ENCODE measurements around the gene EFCAB14.

EFCAB14 gene

DNA sequence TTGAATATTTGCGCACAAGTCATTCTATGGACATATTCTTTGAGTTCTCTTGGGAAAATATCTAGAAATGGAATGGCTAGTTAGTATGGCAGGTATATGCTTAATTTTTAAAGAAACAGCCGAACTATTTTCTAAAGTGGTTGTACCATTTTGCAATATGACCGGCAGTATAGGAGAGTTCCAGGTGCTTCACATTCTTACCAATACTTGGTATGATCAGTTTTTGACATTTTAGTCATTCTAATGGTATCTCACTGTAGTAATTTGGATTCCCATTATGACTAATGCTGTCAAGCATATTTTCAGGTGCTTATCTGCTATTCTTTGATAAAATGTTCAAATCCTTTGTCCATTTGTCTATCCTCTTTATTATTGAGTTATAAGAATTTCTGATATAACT lies 71.3 kb downstream of the EFCAB14 start:
- H3K4me1 ChIP-seq = no peaks in the 10 kb centered on the region
- in situ Hi-C loops (cut with MboI; ENCODE audit: low sequenced_read_pairs) = no loop called here

GRCh38 chr1:46646844-46647243 lies 72.1 kb downstream of the EFCAB14 start:
- in situ Hi-C loops (cut with MboI; ENCODE audit: low sequenced_read_pairs) = no loop called here
- peaks cover 2% of the 10 kb centered on the region; the same call in 1 of the 2 replicates for H3K9me3 ChIP-seq

More for the DNA sequence above, 71.3 kb downstream of the EFCAB14 start:
- DNase-seq (ENCODE audit: low spot score in 2 of 2) = no peak
- Histone ChIP-seq H3K27me3 (ENCODE audit: low read depth) (no peaks in the 10 kb centered on the region), H3K4me3 (no peak overlapping the region), H3K36me3 (replicated peaks) (peaks cover 24% of the 10 kb centered on the region), H3K9me3 (peaks cover 2% of the 10 kb centered on the region; the same call in 1 of the 2 replicates)

DNA sequence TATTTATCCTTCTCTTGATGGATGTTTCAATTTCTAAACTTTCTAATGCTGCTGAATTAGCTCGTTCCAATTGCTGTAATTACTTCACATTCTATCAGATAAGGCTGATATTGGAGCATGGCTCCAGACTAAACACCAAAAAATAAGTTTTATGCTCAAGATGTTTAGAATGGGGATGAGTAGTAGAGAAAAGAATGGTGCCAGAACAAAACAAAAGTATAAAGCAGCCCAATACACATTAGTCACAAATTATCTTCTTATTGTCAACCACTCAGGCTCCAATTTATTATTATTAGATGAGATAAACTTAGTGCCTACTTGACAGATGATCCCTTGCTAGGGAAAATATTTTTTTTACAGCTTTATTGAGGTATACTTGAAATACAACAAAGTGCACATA lies 72.6 kb downstream of the EFCAB14 start:
- no peak overlapping the region for H3K4me3 ChIP-seq
- in situ Hi-C loops (cut with MboI; ENCODE audit: low sequenced_read_pairs) = no loop called here
- no peaks in the 10 kb centered on the region for H3K4me1 ChIP-seq
- DNase-seq (ENCODE audit: low spot score in 2 of 2) = no peak
- peaks cover 2% of the 10 kb centered on the region; the same call in 1 of the 2 replicates for H3K9me3 ChIP-seq
- no peaks in the 10 kb centered on the region for H3K27me3 ChIP-seq (ENCODE audit: low read depth)
- peaks cover 28% of the 10 kb centered on the region for H3K36me3 ChIP-seq (replicated peaks)

More at GRCh38 chr1:46646844-46647243, 72.1 kb downstream of the EFCAB14 start:
- Histone ChIP-seq H3K27me3 (ENCODE audit: low read depth) (no peaks in the 10 kb centered on the region), H3K36me3 (replicated peaks) (peaks cover 29% of the 10 kb centered on the region), H3K4me3 (no peak overlapping the region), H3K4me1 (no peaks in the 10 kb centered on the region)
- DNase-seq (ENCODE audit: low spot score in 2 of 2) = no peak

- H3K27me3 ChIP-seq (ENCODE audit: low read depth) = no peaks in the 10 kb centered on the region
- H3K36me3 ChIP-seq (replicated peaks) = peaks cover 25% of the 10 kb centered on the region
- H3K4me1 ChIP-seq = no peaks in the 10 kb centered on the region
- no peak for DNase-seq (ENCODE audit: low spot score in 2 of 2)
- in situ Hi-C loops (cut with MboI; ENCODE audit: low sequenced_read_pairs) = no loop called here
- H3K4me3 ChIP-seq = no peak overlapping the region
- H3K9me3 ChIP-seq = peaks cover 2% of the 10 kb centered on the region; the same call in 1 of the 2 replicates
Observed at GRCh38 chr1:46645815-46646214, 73.1 kb downstream of the EFCAB14 start.

- no peaks in the 10 kb centered on the region for H3K27me3 ChIP-seq (ENCODE audit: low read depth)
- DNase-seq (ENCODE audit: low spot score in 2 of 2) = no peak
- peaks cover 11% of the 10 kb centered on the region for H3K36me3 ChIP-seq (replicated peaks)
- H3K9me3 ChIP-seq = peaks cover 2% of the 10 kb centered on the region; the same call in 1 of the 2 replicates
- in situ Hi-C loops (cut with MboI; ENCODE audit: low sequenced_read_pairs) = no loop called here
- H3K4me1 ChIP-seq = no peaks in the 10 kb centered on the region
- H3K4me3 ChIP-seq = no peak overlapping the region
Observed at GRCh38 chr1:46643368-46643775, 75.5 kb downstream of the EFCAB14 start.

DNA sequence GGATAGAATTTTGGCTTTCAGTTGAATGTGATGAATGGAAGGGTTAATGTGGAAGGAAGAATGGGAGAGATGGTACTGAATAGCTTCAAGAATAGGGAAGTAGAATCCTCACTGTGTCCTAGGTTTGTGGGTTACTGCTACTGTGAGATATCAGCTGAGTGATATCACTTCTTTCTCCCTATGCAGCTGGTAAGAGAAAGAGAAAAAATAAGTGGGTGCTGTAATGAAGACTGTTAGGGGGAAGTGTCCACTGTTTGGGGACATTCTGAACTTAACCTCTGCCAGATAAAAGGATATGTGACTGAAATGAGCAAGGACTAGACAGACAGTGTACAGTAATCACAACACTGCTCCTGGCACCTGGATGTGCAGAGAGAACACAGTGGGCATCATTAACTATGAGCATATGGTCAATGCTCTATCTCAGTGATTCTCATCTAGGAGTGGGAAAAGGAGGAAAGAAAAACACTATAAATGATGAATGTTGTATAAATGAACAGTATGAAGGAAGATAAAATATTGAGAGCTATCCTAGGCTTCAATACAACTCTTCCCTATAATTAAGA lies 76.7 kb downstream of the EFCAB14 start:
- in situ Hi-C loops (cut with MboI; ENCODE audit: low sequenced_read_pairs) = no loop called here
- H3K27me3 ChIP-seq (ENCODE audit: low read depth) = no peaks in the 10 kb centered on the region
- peaks cover 6% of the 10 kb centered on the region for H3K36me3 ChIP-seq (replicated peaks)
- no peak overlapping the region for H3K4me3 ChIP-seq
- peaks cover under 1% of the 10 kb centered on the region; the same call in 1 of the 2 replicates for H3K9me3 ChIP-seq
- DNase-seq (ENCODE audit: low spot score in 2 of 2) = no peak
- no peaks in the 10 kb centered on the region for H3K4me1 ChIP-seq

- Histone ChIP-seq H3K4me3 (no peak overlapping the region), H3K27me3 (ENCODE audit: low read depth) (no peaks in the 10 kb centered on the region)
- in situ Hi-C loops (cut with MboI; ENCODE audit: low sequenced_read_pairs) = no loop called here
Observed at GRCh38 chr1:46639547-46639946, 79.4 kb downstream of the EFCAB14 start.

GRCh38 chr1:46638921-46639320 lies 80.0 kb downstream of the EFCAB14 start:
- in situ Hi-C loops (cut with MboI; ENCODE audit: low sequenced_read_pairs) = no loop called here
- no peaks in the 10 kb centered on the region for H3K27me3 ChIP-seq (ENCODE audit: low read depth)
- H3K4me3 ChIP-seq = no peak overlapping the region
- no peaks in the 10 kb centered on the region for H3K4me1 ChIP-seq
- H3K36me3 ChIP-seq (replicated peaks) = peaks cover 22% of the 10 kb centered on the region
- no peaks in the 10 kb centered on the region for H3K9me3 ChIP-seq
- DNase-seq (ENCODE audit: low spot score in 2 of 2) = no peak

More at GRCh38 chr1:46639547-46639946, 79.4 kb downstream of the EFCAB14 start:
- H3K36me3 ChIP-seq (replicated peaks) = peaks cover 20% of the 10 kb centered on the region
- H3K9me3 ChIP-seq = no peaks in the 10 kb centered on the region
- no peak for DNase-seq (ENCODE audit: low spot score in 2 of 2)
- no peaks in the 10 kb centered on the region for H3K4me1 ChIP-seq

DNA sequence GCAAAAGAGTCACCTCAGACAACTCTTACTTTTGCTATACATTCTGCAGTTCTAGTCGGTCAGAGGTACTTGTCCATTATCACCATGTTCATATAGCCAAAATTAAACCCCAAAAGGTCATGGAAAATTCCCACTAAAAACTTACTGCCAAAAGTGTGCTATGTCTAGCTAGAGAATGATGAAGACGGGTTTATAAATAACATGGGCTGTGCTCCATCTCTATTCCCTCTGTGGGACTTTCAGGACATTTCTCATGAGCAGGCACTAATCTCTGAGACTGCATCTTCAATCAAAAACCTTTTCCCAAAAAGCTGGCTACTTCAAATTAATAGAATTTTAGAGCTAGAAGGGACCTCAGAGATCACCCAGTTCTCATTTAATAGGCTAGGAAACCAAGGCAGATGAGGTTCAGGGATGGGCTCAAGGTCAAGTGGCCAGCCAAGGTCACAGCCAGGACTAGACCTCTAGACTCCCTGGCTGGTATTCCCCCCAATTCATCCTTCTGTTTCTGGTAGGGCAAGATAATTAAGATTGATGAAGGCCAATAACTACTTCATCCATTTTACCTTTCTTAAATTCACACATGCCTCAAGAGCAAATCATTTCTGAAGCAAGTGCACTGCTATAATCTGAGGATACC lies 81.3 kb downstream of the EFCAB14 start:
- in situ Hi-C loops (cut with MboI; ENCODE audit: low sequenced_read_pairs) = no loop called here
- Histone ChIP-seq H3K27me3 (ENCODE audit: low read depth) (no peaks in the 10 kb centered on the region), H3K4me3 (no peak overlapping the region), H3K36me3 (replicated peaks) (peaks cover 22% of the 10 kb centered on the region), H3K9me3 (no peaks in the 10 kb centered on the region), H3K4me1 (no peaks in the 10 kb centered on the region)
- no peak for DNase-seq (ENCODE audit: low spot score in 2 of 2)

DNA sequence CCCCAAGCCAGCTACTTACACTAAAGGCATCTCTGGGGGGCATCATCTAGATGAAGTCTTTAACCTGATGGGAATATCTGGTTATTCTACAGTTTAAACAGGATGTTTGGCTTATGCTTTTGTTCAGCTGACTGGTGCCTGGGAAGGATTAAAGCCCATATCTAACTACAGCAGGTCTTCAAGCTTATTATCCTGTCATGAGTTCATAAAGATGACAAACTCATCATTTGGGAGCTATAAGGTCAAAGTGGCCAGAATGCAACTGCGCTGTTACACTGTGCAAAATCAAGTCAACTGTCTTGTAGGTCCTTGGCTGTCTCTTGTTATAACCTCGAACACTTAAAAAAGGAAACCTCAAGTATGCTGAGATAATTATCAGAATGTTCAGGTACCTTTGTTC lies 83.7 kb downstream of the EFCAB14 start:
- no peaks in the 10 kb centered on the region for H3K9me3 ChIP-seq
- no peak for DNase-seq (ENCODE audit: low spot score in 2 of 2)
- peaks cover 24% of the 10 kb centered on the region for H3K36me3 ChIP-seq (replicated peaks)
- H3K4me3 ChIP-seq = no peak overlapping the region
- no peaks in the 10 kb centered on the region for H3K4me1 ChIP-seq
- H3K27me3 ChIP-seq (ENCODE audit: low read depth) = no peaks in the 10 kb centered on the region
- in situ Hi-C loops (cut with MboI; ENCODE audit: low sequenced_read_pairs) = no loop called here

DNA sequence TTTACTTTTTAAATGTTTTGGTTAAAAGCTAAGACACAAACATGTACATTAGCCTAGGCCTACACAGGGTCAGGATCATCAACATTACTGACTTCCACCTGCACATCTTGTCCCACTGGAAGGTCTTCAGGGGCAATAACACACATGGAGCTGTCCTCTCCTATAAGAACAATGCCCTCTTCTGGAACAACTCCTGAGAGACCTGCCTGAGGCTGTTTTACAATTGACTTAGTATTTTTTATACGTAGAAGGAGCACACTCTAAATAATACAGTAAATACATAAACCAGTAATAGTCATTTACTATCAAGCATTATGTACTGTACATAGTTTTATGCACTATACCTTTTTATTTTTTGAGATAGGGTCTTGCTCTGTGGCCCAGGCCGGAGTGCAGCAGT lies 88.2 kb downstream of the EFCAB14 start:
- Histone ChIP-seq H3K36me3 (replicated peaks) (peaks cover 24% of the 10 kb centered on the region), H3K9me3 (no peaks in the 10 kb centered on the region), H3K4me3 (no peak overlapping the region), H3K4me1 (no peaks in the 10 kb centered on the region), H3K27me3 (ENCODE audit: low read depth) (no peaks in the 10 kb centered on the region)
- in situ Hi-C loops (cut with MboI; ENCODE audit: low sequenced_read_pairs) = no loop called here
- no peak for DNase-seq (ENCODE audit: low spot score in 2 of 2)
